K562 (cell line): Measurements from ENCODE around the gene ABCA13. TPM values are rescaled to one million over a fixed set of nuclear protein-coding genes. Genes with fewer than 3 reads are reported as not detected.

Experiments
- ATAC-seq: fragments of 200-7000 bp; cut with Tn5 transposase; 3 replicates; pipeline ENCODE4 v1.9.1; 2020; ENCODE audit warnings: moderate library complexity
- BruUV-seq: library from RNA; stranded (reverse); fragments of 400-500 nt; replicated peaks from 2 replicates; lab custom pipeline; 2021; lab: Mats Ljungman, UMichigan
- CTCF ChIA-PET: fragments of 300-600 bp; formaldehyde crosslinking; extraction: SDS; loops from one replicate; lab custom pipeline; 2021; ENCODE audit warnings: low intra/inter-chr PET ratio; lab: Yijun Ruan, JAX
- POLR2A ChIA-PET: fragments of 300-600, 350-650 bp; sonication (Branson Sonifier 250); formaldehyde crosslinking; extraction: SDS; loops from one replicate; lab custom pipeline; 2021; ENCODE audit warnings: antibody characterized with exemption, inconsistent platforms; lab: Yijun Ruan, JAX
- DNase-seq, 4 experiments: peaks; one replicate each; pipeline versions ENCODE4 v3.0.0 to v3.0.0-alpha.2; 2011 to 2018; ENCODE audit warnings: low spot score in 3 of 4, mixed read lengths in 3 of 4; ENCODE audit errors: extremely low read depth in 1 of 4
- FAIRE-seq: peaks from 2 replicates; lab custom pipeline; 2011; peaks lifted over from hg19 to GRCh38; lab: Jason Lieb, UNC
- H2AFZ ChIP-seq: 2 replicates; pipeline ENCODE4 v1.6.0; 2011; ENCODE audit warnings: low read depth, low read length, control low read depth, inconsistent platforms
- H3K27ac ChIP-seq: fragments of 200-600 bp; 3 replicates; pipeline ENCODE4 v1.8.0; 2011; ENCODE audit warnings: low read depth, mild to moderate bottlenecking, control low read depth, inconsistent platforms, low read length, moderate library complexity, mixed read lengths; ENCODE audit errors: extremely low read depth
- H3K27me3 ChIP-seq, 2 experiments: fragments of 300-600 bp in 1 of 2; 2 replicates in 1 of 2; 3 replicates in 1 of 2; pipeline versions ENCODE4 v1.6.0 to v1.8.0; 2011; ENCODE audit warnings: inconsistent platforms in 2 of 2, low read length in 2 of 2, mild to moderate bottlenecking in 1 of 2, mixed read lengths in 1 of 2, moderate library complexity in 1 of 2; ENCODE audit not compliant: control insufficient read depth in 2 of 2, insufficient read depth in 2 of 2
- H3K36me3 ChIP-seq: fragments of 300-600 bp; 3 replicates; pipeline ENCODE4 v1.8.0; 2011; ENCODE audit warnings: mild to moderate bottlenecking, low read length, inconsistent platforms; ENCODE audit not compliant: control insufficient read depth, insufficient read depth
- H3K4me1 ChIP-seq, 2 experiments: fragments of 200-600 bp in 1 of 2; replicated peaks in 1 of 2; 2 replicates in 1 of 2; 3 replicates in 1 of 2; pipeline versions ENCODE4 v1.5.1 to v1.8.0; 2011; ENCODE audit warnings: inconsistent platforms in 2 of 2, low read length in 2 of 2, mild to moderate bottlenecking in 1 of 2, mixed read lengths in 1 of 2, moderate library complexity in 1 of 2; ENCODE audit not compliant: control insufficient read depth in 2 of 2, insufficient read depth in 2 of 2
- H3K4me2 ChIP-seq: 2 replicates; pipeline ENCODE4 v1.6.1; 2011; ENCODE audit warnings: low read length, control low read depth, inconsistent platforms, mixed read lengths; ENCODE audit not compliant: insufficient read depth
- H3K4me3 ChIP-seq: fragments of 200-600 bp; sonication (generic), shearing (Covaris generic); 2 replicates; pipeline ENCODE4 v1.5.1; 2016; ENCODE audit warnings: control low read depth, inconsistent platforms
- H3K79me2 ChIP-seq: fragments of 200-600 bp; 3 replicates; pipeline ENCODE4 v1.8.0; 2011; ENCODE audit warnings: low read length, inconsistent platforms; ENCODE audit not compliant: control insufficient read depth, insufficient read depth
- H3K9ac ChIP-seq, 2 experiments: 2 replicates each; pipeline versions ENCODE4 v1.6.0 to v1.6.1; 2011; ENCODE audit warnings: low read depth in 2 of 2, low read length in 2 of 2, control low read depth in 1 of 2, inconsistent platforms in 1 of 2, mild to moderate bottlenecking in 1 of 2, mixed read lengths in 1 of 2; ENCODE audit not compliant: insufficient read depth in 1 of 2
- H3K9me1 ChIP-seq: one replicate; pipeline ENCODE4 v1.6.0; 2011; ENCODE audit warnings: inconsistent platforms, mild to moderate bottlenecking, low read length, moderate library complexity; ENCODE audit not compliant: control insufficient read depth, insufficient read depth
- H3K9me3 ChIP-seq: replicated peaks from 2 replicates; pipeline ENCODE4 v1.5.1; 2011; ENCODE audit warnings: low read depth, low read length, inconsistent platforms; ENCODE audit not compliant: control insufficient read depth, insufficient read depth
- H4K20me1 ChIP-seq: replicated peaks from 2 replicates; pipeline ENCODE4 v1.6.1; 2011; ENCODE audit warnings: low read length, inconsistent platforms, mixed read lengths; ENCODE audit not compliant: control insufficient read depth, insufficient read depth
- POLR2AphosphoS2 ChIP-seq: IDR thresholded peaks from 2 replicates; pipeline ENCODE4 v1.6.1; 2012; ENCODE audit warnings: low read length, improper control_type of control experiment
- SNIP1 ChIP-seq: fragments of 450-650 bp; IDR thresholded peaks from 2 replicates; pipeline ENCODE4 v1.7.1; 2017; ENCODE audit warnings: low read depth, mild to moderate bottlenecking
- WGBS: fragments of 100-300 bp; shearing (Covaris generic); methylation state at CpG from one replicate; pipeline ENCODE4 v1.1.6; 2016; ENCODE audit warnings: low coverage, mixed read lengths; ENCODE audit not compliant: insufficient coverage; ENCODE audit errors: missing lambda C conversion rate; 5-methylcytosine and 5-hydroxymethylcytosine counted together
- in situ Hi-C: fragments of 300-500 bp; cut with MboI; formaldehyde crosslinking; loops from 4 replicates; pipeline ENCODE4 v1.15.0; 2018; ENCODE audit warnings: inconsistent platforms, mixed read lengths
- intact Hi-C: fragments of 100-400 bp; cut with micrococcal nuclease; formaldehyde crosslinking; loops from 2 replicates; pipeline ENCODE4 v1.14.2; 2022
- polyA plus RNA-seq, 8 experiments: library from polyadenylated mRNA; depleted of rRNA in 4 of 8; stranded (reverse) in 5 of 8; unstranded in 3 of 8; fragments of >200 nt; fragmentation: Nextera tagmentation in 2 of 8; fragmentation: Illumina TruSeq in 1 of 8; extraction: Ambion mirVana in 2 of 8; extraction: Trizol in 1 of 8; gene quantifications; 2 replicates each; pipeline versions ENCODE4 v1.2.1 to v1.2.3, GENCODE V29; 2011 to 2014; ENCODE audit warnings: inconsistent platforms in 1 of 8, missing spikeins in 1 of 8
- total RNA-seq, 7 experiments: library from RNA; depleted of rRNA in 6 of 7; stranded (reverse); fragments of >200 nt in 6 of 7; fragmentation: Illumina TruSeq in 2 of 7; extraction: Trizol in 2 of 7; gene quantifications; 2 replicates each; pipeline versions ENCODE4 v1.2.1 to v1.2.3, GENCODE V29; 2011 to 2021; ENCODE audit warnings: low replicate concordance in 1 of 7
- TF ChIP-seq, protein P1 (sequence below), 2 experiments: fragments of 450-650 bp in 1 of 2; IDR thresholded peaks; 2 replicates each; pipeline ENCODE4 v1.6.1; 2011 to 2017; ENCODE audit warnings: low read depth in 2 of 2, antibody characterized with exemption in 1 of 2, borderline replicate concordance in 1 of 2, low read length in 1 of 2, mild to moderate bottlenecking in 1 of 2, mixed read lengths in 1 of 2; ENCODE audit not compliant: control insufficient read depth in 1 of 2

The ABCA13 gene
- total and polyA plus RNA-seq, 9 of the 15 experiments (the other 6 are each of a cell fraction or from before 2014, with no cell fraction given) = 0.14 to 1.5 (median 0.38) TPM

DNA sequence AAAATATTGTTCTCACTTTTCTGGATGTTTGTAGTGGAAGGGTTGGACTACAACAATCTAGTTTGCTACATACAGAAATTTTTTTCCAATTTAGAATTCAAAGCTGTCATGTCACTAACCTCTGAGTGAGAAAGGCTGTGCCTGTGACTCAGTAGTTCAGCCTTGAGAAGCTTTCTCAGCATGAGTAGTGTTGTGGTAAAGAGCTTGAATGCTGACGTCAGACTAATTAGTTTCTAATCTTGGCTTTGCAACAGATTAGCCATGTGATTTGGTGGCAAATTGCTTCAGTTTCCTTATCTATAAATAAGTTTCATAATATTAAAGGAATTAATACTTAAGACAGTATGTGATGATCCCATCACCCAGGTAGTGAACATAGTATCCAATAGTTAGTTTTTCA lies 83.8 kb downstream of the ABCA13 start:
- ChIA-PET POLR2A (interaction anchor here (0.9 kb wide), 1 partner anchor 10 kb away, joined by 3 read pairs; no protein-coding TSS in a partner anchor), CTCF (no interaction called here)
- BruUV-seq = no TSS peak

More for the DNA sequence above, 83.8 kb downstream of the ABCA13 start:
- Histone ChIP-seq H2AFZ (no peak overlapping the region), H4K20me1 (no peaks in the 10 kb centered on the region), H3K4me3 (no peak overlapping the region), H3K27ac (no peak overlapping the region), H3K79me2 (no peaks in the 10 kb centered on the region), H3K9ac (no peak overlapping the region), H3K36me3 (no peaks in the 10 kb centered on the region), H3K9me1 (no peaks in the 10 kb centered on the region), H3K4me2 (no peak overlapping the region), H3K9me3 (no peaks in the 10 kb centered on the region), H3K4me1 (no peaks in the 10 kb centered on the region), H3K27me3 (no peaks in the 10 kb centered on the region)
- DNase-seq (no peak), FAIRE-seq (no peak), ATAC-seq (no peak)
- TF ChIP-seq SNIP1 (no peak), POLR2AphosphoS2 (no peak)
- TF ChIP-seq, protein P1, sequence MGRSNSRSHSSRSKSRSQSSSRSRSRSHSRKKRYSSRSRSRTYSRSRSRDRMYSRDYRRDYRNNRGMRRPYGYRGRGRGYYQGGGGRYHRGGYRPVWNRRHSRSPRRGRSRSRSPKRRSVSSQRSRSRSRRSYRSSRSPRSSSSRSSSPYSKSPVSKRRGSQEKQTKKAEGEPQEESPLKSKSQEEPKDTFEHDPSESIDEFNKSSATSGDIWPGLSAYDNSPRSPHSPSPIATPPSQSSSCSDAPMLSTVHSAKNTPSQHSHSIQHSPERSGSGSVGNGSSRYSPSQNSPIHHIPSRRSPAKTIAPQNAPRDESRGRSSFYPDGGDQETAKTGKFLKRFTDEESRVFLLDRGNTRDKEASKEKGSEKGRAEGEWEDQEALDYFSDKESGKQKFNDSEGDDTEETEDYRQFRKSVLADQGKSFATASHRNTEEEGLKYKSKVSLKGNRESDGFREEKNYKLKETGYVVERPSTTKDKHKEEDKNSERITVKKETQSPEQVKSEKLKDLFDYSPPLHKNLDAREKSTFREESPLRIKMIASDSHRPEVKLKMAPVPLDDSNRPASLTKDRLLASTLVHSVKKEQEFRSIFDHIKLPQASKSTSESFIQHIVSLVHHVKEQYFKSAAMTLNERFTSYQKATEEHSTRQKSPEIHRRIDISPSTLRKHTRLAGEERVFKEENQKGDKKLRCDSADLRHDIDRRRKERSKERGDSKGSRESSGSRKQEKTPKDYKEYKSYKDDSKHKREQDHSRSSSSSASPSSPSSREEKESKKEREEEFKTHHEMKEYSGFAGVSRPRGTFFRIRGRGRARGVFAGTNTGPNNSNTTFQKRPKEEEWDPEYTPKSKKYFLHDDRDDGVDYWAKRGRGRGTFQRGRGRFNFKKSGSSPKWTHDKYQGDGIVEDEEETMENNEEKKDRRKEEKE (IDR thresholded peaks at IDR 0.05; ENCODE audit: borderline replicate concordance in 1 of 2, control insufficient read depth in 1 of 2, low read depth in 2 of 2, low read length in 1 of 2) = no peak
- 0% methylated on average over 1 of the region's 1 CpG for WGBS
- in situ Hi-C loops = no loop called here
- intact Hi-C loops = no loop called here
